OCI-LY7 (cell line): ENCODE data around the gene REV3L.

ENCODE experiments used
- EZH2phosphoT487 ChIP-seq: fragments of 200-600 bp; sonication (generic); IDR thresholded peaks from 2 replicates; pipeline ENCODE4 v1.6.1; 2018; ENCODE audit warnings: low read depth, borderline replicate concordance, mild to moderate bottlenecking, mixed run types, antibody characterized with exemption, low read length, moderate library complexity, mixed read lengths
- TF ChIP-seq, protein P1 (sequence below): fragments of 200-600 bp; sonication (generic); conservative IDR thresholded peaks from 2 replicates; pipeline ENCODE4 v1.5.1; 2014; ENCODE audit warnings: mild to moderate bottlenecking, antibody characterized with exemption, low read length, moderate library complexity, mixed read lengths

DNA sequence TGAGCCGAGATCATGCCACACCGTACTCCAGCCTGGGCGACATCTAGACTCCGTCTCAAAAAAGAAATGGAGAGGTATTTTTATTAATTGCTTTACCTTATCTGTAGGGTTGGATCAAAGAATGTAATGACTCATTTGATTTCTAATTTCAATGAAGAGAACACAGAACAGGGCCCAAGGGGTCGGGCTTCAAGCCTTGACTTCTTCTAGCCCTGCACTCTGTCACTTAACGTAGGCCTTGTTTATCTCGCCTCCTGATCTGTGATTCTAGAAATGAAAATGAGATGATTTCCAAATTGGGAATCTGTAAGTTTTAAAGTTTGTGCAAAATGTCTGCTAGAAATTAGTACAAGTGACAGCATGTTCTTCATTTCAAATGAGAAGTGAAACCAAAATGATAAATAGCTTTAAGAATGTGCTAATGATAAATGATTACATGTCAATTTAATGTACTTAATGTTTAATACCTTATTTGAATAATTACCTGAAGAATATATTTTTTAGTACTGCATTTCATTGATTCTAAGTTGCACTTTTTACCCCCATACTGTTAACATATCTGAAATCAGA lies 215.2 kb downstream of the REV3L start:
- TF ChIP-seq, protein P1, sequence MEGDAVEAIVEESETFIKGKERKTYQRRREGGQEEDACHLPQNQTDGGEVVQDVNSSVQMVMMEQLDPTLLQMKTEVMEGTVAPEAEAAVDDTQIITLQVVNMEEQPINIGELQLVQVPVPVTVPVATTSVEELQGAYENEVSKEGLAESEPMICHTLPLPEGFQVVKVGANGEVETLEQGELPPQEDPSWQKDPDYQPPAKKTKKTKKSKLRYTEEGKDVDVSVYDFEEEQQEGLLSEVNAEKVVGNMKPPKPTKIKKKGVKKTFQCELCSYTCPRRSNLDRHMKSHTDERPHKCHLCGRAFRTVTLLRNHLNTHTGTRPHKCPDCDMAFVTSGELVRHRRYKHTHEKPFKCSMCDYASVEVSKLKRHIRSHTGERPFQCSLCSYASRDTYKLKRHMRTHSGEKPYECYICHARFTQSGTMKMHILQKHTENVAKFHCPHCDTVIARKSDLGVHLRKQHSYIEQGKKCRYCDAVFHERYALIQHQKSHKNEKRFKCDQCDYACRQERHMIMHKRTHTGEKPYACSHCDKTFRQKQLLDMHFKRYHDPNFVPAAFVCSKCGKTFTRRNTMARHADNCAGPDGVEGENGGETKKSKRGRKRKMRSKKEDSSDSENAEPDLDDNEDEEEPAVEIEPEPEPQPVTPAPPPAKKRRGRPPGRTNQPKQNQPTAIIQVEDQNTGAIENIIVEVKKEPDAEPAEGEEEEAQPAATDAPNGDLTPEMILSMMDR: no peak
- no peak for TF ChIP-seq EZH2phosphoT487
